HCT116 (cell line): Measurements from ENCODE around the gene PRPSAP1. TPM values are rescaled to one million over a fixed set of nuclear protein-coding genes. Genes with fewer than 3 reads are reported as not detected.

Experiments
- ATAC-seq: fragments of 200-7000 bp; cut with Tn5 transposase; 2 replicates; pipeline ENCODE4 v1.9.1; 2020; ENCODE audit warnings: mild to moderate bottlenecking, moderate library complexity
- BruUV-seq: library from RNA; stranded (reverse); fragments of 400-500 nt; replicated peaks from 2 replicates; lab custom pipeline; 2021; lab: Mats Ljungman, UMichigan
- CTCF ChIA-PET: fragments of 300-600 bp; sonication (Branson Sonifier 250); formaldehyde crosslinking; loops from one replicate; lab custom pipeline; 2021; ENCODE audit warnings: antibody characterized with exemption; lab: Charles Lee
- POLR2A ChIA-PET: fragments of 300-600, 350-600 bp; sonication (Branson Sonifier 250); formaldehyde crosslinking; loops from one replicate; lab custom pipeline; 2021; ENCODE audit warnings: antibody characterized with exemption; lab: Charles Lee
- RAD21 ChIA-PET, 2 experiments: fragments of 300-600 bp; sonication (Branson Sonifier 250); formaldehyde crosslinking; loops; one replicate each; lab custom pipeline; 2023; ENCODE audit warnings: low total read pairs in 2 of 2; ENCODE audit not compliant: uncharacterized antibody in 2 of 2, unreplicated experiment in 2 of 2, low non-redundant PET in 1 of 2; lab: Charles Lee
- DNase-seq: peaks from one replicate; pipeline ENCODE4 v3.0.0-alpha.2; 2010; ENCODE audit warnings: low read depth, low spot score
- H2AFZ ChIP-seq: fragments of 200-600 bp; shearing (Covaris generic), sonication (generic); 2 replicates; pipeline ENCODE4 v1.6.1; 2017; ENCODE audit warnings: low read depth, mixed run types, mixed read lengths, antibody characterized with exemption, low read length; ENCODE audit not compliant: poor library complexity, severe bottlenecking
- H3K27ac ChIP-seq: 2 replicates; pipeline ENCODE4 v1.5.1; 2012; ENCODE audit warnings: low read depth, low read length
- H3K27me3 ChIP-seq: fragments of 200-600 bp; sonication (generic); 2 replicates; pipeline ENCODE4 v1.6.1; 2016; ENCODE audit warnings: mixed run types, low read length, mixed read lengths; ENCODE audit not compliant: insufficient read depth
- H3K36me3 ChIP-seq, 2 experiments: fragments of 200-500 bp in 1 of 2; fragments of 200-600 bp in 1 of 2; sonication (Bioruptor generic) in 1 of 2; sonication (generic) in 1 of 2; 2 replicates each; pipeline versions ENCODE4 v1.5.1 to v1.6.1; 2014 to 2016; ENCODE audit warnings: low read length in 2 of 2, inconsistent platforms in 1 of 2, mixed read lengths in 1 of 2, mixed run types in 1 of 2; ENCODE audit not compliant: insufficient read depth in 2 of 2, control insufficient read depth in 1 of 2
- H3K4me1 ChIP-seq, 2 experiments: fragments of 200-600 bp in 1 of 2; sonication (generic) in 1 of 2; 2 replicates each; pipeline versions ENCODE4 v1.5.1 to v1.6.1; 2012 to 2017; ENCODE audit warnings: low read length in 2 of 2, inconsistent platforms in 1 of 2, mild to moderate bottlenecking in 1 of 2, mixed read lengths in 1 of 2, mixed run types in 1 of 2, moderate library complexity in 1 of 2; ENCODE audit not compliant: insufficient read depth in 2 of 2, control insufficient read depth in 1 of 2
- H3K4me2 ChIP-seq: fragments of 200-600 bp; sonication (generic); 2 replicates; pipeline ENCODE4 v1.6.1; 2017; ENCODE audit warnings: mixed run types, low read length, mixed read lengths
- H3K4me3 ChIP-seq, 2 experiments: fragments of 200-600 bp in 1 of 2; sonication (generic) in 1 of 2; replicated peaks in 1 of 2; 2 replicates each; pipeline ENCODE4 v1.5.1; 2011 to 2016; ENCODE audit warnings: low read length in 2 of 2, control low read depth in 1 of 2, low read depth in 1 of 2, mild to moderate bottlenecking in 1 of 2, mixed read lengths in 1 of 2, mixed run types in 1 of 2
- H3K79me2 ChIP-seq: fragments of 200-600 bp; sonication (generic); 2 replicates; pipeline ENCODE4 v1.6.1; 2017; ENCODE audit warnings: mild to moderate bottlenecking, mixed run types, low read length, moderate library complexity, mixed read lengths; ENCODE audit not compliant: insufficient read depth
- H3K9ac ChIP-seq: fragments of 200-600 bp; sonication (generic); 2 replicates; pipeline ENCODE4 v1.6.1; 2016; ENCODE audit warnings: low read length, mixed read lengths
- H3K9me2 ChIP-seq: fragments of 200-600 bp; sonication (generic), shearing (Covaris generic); 2 replicates; pipeline ENCODE4 v1.6.1; 2017; ENCODE audit warnings: mixed run types, mild to moderate bottlenecking, moderate library complexity; ENCODE audit not compliant: insufficient read depth
- H3K9me3 ChIP-seq, 2 experiments: fragments of 200-500 bp in 1 of 2; fragments of 200-600 bp in 1 of 2; sonication (Bioruptor generic) in 1 of 2; sonication (generic) in 1 of 2; 2 replicates each; pipeline ENCODE4 v1.6.1; 2014 to 2017; ENCODE audit warnings: low read length in 2 of 2, mixed read lengths in 2 of 2, inconsistent platforms in 1 of 2, low read depth in 1 of 2, mild to moderate bottlenecking in 1 of 2, mixed run types in 1 of 2, moderate library complexity in 1 of 2; ENCODE audit not compliant: control insufficient read depth in 1 of 2, insufficient read depth in 1 of 2
- H4K20me1 ChIP-seq: fragments of 200-600 bp; sonication (generic), shearing (Covaris generic); 2 replicates; pipeline ENCODE4 v1.6.1; 2017; ENCODE audit warnings: mixed run types, mild to moderate bottlenecking, moderate library complexity; ENCODE audit not compliant: insufficient read depth
- ATF3 ChIP-seq: IDR thresholded peaks from 2 replicates; pipeline ENCODE4 v1.6.1; 2012
- CEBPB ChIP-seq: IDR thresholded peaks from 2 replicates; pipeline ENCODE4 v1.6.1; 2012; ENCODE audit warnings: low read depth
- EGR1 ChIP-seq: IDR thresholded peaks from 2 replicates; pipeline ENCODE4 v1.6.1; 2012; ENCODE audit warnings: low read depth
- ELF1 ChIP-seq: IDR thresholded peaks from 2 replicates; pipeline ENCODE4 v1.6.1; 2012; ENCODE audit warnings: low read depth, borderline replicate concordance
- EZH2phosphoT487 ChIP-seq: fragments of 200-600 bp; IDR thresholded peaks from 2 replicates; pipeline ENCODE4 v1.6.1; 2018; ENCODE audit warnings: antibody characterized with exemption, borderline replicate concordance
- FOSL1 ChIP-seq: IDR thresholded peaks from 2 replicates; pipeline ENCODE4 v1.6.1; 2012; ENCODE audit warnings: low read depth
- JUND ChIP-seq: IDR thresholded peaks from 2 replicates; pipeline ENCODE4 v1.6.1; 2012
- POLR2A ChIP-seq: IDR thresholded peaks from 2 replicates; pipeline ENCODE4 v1.7.0; 2011; ENCODE audit warnings: borderline replicate concordance; ENCODE audit not compliant: insufficient read depth, insufficient read length; ENCODE audit errors: extremely low read depth
- POLR2AphosphoS5 ChIP-seq: IDR thresholded peaks from 2 replicates; pipeline ENCODE4 v1.6.1; 2011; ENCODE audit warnings: mild to moderate bottlenecking, low read depth, low read length, moderate library complexity
- RAD21 ChIP-seq: IDR thresholded peaks from 2 replicates; pipeline ENCODE4 v1.6.1; 2012; ENCODE audit warnings: low read depth, mild to moderate bottlenecking
- REST ChIP-seq: IDR thresholded peaks from 2 replicates; pipeline ENCODE4 v1.6.1; 2012; ENCODE audit warnings: low read depth
- SIN3A ChIP-seq: IDR thresholded peaks from 2 replicates; pipeline ENCODE4 v1.6.1; 2012; ENCODE audit warnings: low read depth
- SP1 ChIP-seq: IDR thresholded peaks from 2 replicates; pipeline ENCODE4 v1.6.1; 2012; ENCODE audit warnings: low read depth
- TCF7L2 ChIP-seq: IDR thresholded peaks from 2 replicates; pipeline ENCODE4 v1.7.0; 2011; ENCODE audit warnings: borderline replicate concordance, inconsistent platforms; ENCODE audit not compliant: insufficient read depth, insufficient read length; ENCODE audit errors: extremely low read depth
- YY1 ChIP-seq: IDR thresholded peaks from 2 replicates; pipeline ENCODE4 v1.6.1; 2011; ENCODE audit warnings: low read length, low read depth, moderate library complexity, mild to moderate bottlenecking; ENCODE audit not compliant: insufficient replicate concordance; ENCODE audit errors: extremely low read depth
- ZFX ChIP-seq: fragments of 450-650 bp; IDR thresholded peaks from 2 replicates; pipeline ENCODE4 v1.6.1; 2017
- intact Hi-C: fragments of 100-400 bp; cut with micrococcal nuclease; formaldehyde crosslinking; loops from 2 replicates; pipeline ENCODE4 v1.10.0; 2022
- total RNA-seq: library from RNA; stranded (reverse); gene quantifications from one replicate; pipeline ENCODE4 v1.2.1, GENCODE V29; 2021; ENCODE audit not compliant: unreplicated experiment
- TF ChIP-seq, protein P1 (sequence below): IDR thresholded peaks from 2 replicates; pipeline ENCODE4 v1.6.1; 2011; ENCODE audit warnings: mild to moderate bottlenecking, low read length, moderate library complexity; ENCODE audit not compliant: insufficient replicate concordance; ENCODE audit errors: extremely low read depth
- TF ChIP-seq, protein P2 (sequence below), 3 experiments: fragments of 200-600 bp in 1 of 3; sonication (generic) in 1 of 3; IDR thresholded peaks in 2 of 3; conservative IDR thresholded peaks in 1 of 3; 2 replicates each; pipeline ENCODE4 v1.5.1; 2012 to 2017; ENCODE audit warnings: low read depth in 2 of 3, low read length in 2 of 3, antibody characterized with exemption in 1 of 3, borderline replicate concordance in 1 of 3, control low read depth in 1 of 3, mild to moderate bottlenecking in 1 of 3, mixed read lengths in 1 of 3, mixed run types in 1 of 3, moderate library complexity in 1 of 3; ENCODE audit not compliant: insufficient read depth in 1 of 3

PRPSAP1 gene
- total RNA-seq, 1 experiment from 2014 or later: 81.4 TPM

GRCh38 chr17:76268015-76268749, 85.5 kb downstream of the PRPSAP1 start:
- H3K9me2 ChIP-seq: no peaks in the 10 kb centered on the region
- ATAC-seq: no peak
- no peak overlapping the region for H2AFZ ChIP-seq
- TF ChIP-seq SIN3A: no peak
- no peak for TF ChIP-seq CEBPB
- no peak for TF ChIP-seq FOSL1
- TF ChIP-seq ELF1: no peak
- TF ChIP-seq ATF3: no peak
- no peak for TF ChIP-seq RAD21
- no peak for TF ChIP-seq TCF7L2
- TF ChIP-seq POLR2AphosphoS5: no peak
- no peak for TF ChIP-seq EZH2phosphoT487
- TF ChIP-seq EGR1: no peak
- no peak for TF ChIP-seq YY1
- TF ChIP-seq JUND: no peak
- no peak for TF ChIP-seq ZFX
- TF ChIP-seq REST: no peak
- TF ChIP-seq, protein P1, sequence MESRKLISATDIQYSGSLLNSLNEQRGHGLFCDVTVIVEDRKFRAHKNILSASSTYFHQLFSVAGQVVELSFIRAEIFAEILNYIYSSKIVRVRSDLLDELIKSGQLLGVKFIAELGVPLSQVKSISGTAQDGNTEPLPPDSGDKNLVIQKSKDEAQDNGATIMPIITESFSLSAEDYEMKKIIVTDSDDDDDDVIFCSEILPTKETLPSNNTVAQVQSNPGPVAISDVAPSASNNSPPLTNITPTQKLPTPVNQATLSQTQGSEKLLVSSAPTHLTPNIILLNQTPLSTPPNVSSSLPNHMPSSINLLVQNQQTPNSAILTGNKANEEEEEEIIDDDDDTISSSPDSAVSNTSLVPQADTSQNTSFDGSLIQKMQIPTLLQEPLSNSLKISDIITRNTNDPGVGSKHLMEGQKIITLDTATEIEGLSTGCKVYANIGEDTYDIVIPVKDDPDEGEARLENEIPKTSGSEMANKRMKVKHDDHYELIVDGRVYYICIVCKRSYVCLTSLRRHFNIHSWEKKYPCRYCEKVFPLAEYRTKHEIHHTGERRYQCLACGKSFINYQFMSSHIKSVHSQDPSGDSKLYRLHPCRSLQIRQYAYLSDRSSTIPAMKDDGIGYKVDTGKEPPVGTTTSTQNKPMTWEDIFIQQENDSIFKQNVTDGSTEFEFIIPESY: no peak
- TF ChIP-seq, protein P2, sequence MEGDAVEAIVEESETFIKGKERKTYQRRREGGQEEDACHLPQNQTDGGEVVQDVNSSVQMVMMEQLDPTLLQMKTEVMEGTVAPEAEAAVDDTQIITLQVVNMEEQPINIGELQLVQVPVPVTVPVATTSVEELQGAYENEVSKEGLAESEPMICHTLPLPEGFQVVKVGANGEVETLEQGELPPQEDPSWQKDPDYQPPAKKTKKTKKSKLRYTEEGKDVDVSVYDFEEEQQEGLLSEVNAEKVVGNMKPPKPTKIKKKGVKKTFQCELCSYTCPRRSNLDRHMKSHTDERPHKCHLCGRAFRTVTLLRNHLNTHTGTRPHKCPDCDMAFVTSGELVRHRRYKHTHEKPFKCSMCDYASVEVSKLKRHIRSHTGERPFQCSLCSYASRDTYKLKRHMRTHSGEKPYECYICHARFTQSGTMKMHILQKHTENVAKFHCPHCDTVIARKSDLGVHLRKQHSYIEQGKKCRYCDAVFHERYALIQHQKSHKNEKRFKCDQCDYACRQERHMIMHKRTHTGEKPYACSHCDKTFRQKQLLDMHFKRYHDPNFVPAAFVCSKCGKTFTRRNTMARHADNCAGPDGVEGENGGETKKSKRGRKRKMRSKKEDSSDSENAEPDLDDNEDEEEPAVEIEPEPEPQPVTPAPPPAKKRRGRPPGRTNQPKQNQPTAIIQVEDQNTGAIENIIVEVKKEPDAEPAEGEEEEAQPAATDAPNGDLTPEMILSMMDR (IDR thresholded peaks at IDR 0.05 in 2 of 3, conservative IDR thresholded peaks at IDR 0.05 in 1 of 3; ENCODE audit: borderline replicate concordance in 1 of 3, insufficient read depth in 1 of 3, low read depth in 2 of 3, low read length in 2 of 3): no peak
- no peak for TF ChIP-seq POLR2A
- no peak for TF ChIP-seq SP1
- CTCF ChIA-PET: no interaction called here
- intact Hi-C loops: no loop called here
- peaks cover 24% of the 10 kb centered on the region for H3K79me2 ChIP-seq
- H3K4me2 ChIP-seq: no peak overlapping the region
- no peaks in the 10 kb centered on the region for H3K27me3 ChIP-seq
- no peak for DNase-seq
- no peaks in the 10 kb centered on the region for H4K20me1 ChIP-seq
- no peaks in the 10 kb centered on the region for H3K9me3 ChIP-seq
- peaks cover 17 to 30% of the 10 kb centered on the region in 2 experiments for H3K4me1 ChIP-seq
- POLR2A ChIA-PET: interaction anchor here (0.7 to 1.4 kb wide), 5 partner anchors 14 to 388 kb away, joined by 3 to 4 read pairs (median 3); no protein-coding TSS in a partner anchor
- H3K4me3 ChIP-seq: no peak overlapping the region
- H3K27ac ChIP-seq: no peak overlapping the region
- no peak overlapping the region for H3K9ac ChIP-seq
- peaks cover 3 to 21% of the 10 kb centered on the region in 2 experiments; a peak in 2 of 4 replicates for H3K36me3 ChIP-seq
- RAD21 ChIA-PET: no interaction called here
- no TSS peak for BruUV-seq
